Measurements from ENCODE around the gene ABR.

ABR gene

GRCh38 chr17:962166-962565, 217.6 kb downstream of the ABR start:
- Mint-ChIP-seq H3K4me1 (no peaks in the 10 kb centered on the region), H3K27ac (ENCODE audit: low read depth) (no peak overlapping the region), H3K27me3 (peaks cover 50% of the 10 kb centered on the region), H3K9me3 (no peaks in the 10 kb centered on the region), H3K4me3 (no peak overlapping the region), H3K36me3 (ENCODE audit: insufficient read depth) (no peaks in the 10 kb centered on the region)
- DNase-seq (ENCODE audit: low spot score in 2 of 2) = no peak
- ATAC-seq (replicated peaks; ENCODE audit: extremely low read depth, poor library complexity, severe bottlenecking) = no peak

DNA sequence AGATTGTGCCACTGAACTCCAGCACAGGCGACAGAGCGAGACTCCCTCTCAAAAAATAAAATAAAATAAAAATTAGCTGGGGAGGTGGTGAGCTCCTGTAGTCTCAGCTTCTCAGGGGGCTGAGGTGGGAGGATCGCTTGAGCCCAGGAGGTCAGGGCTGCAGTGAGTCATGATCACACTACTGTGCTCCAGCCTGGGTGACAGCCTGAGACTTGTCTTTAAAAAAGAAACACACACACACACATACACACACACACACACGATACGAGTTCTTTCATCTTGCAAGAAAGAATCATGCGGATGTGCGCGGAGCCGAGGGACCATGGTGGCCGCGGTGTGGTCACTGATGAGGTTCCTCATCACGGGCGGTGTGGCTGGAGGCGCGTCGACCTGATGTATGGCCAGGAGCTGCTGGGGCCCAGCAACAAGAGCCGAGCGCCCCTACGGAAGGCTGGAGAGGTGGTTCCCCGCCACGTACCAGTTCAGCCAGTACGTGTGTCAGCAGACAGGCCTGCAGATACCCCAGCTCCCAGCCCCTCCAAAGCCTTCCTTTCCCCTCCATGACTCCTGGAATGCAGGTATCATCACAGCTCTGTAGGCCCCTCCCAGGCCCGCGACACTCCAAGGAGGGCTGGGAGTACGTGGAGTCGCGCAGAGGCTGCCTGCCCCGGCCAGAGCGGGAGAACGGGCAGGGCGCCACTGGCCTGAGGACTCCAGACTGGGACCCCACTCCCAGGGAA, 220.9 kb downstream of the ABR start:
- no peak for ATAC-seq (replicated peaks; ENCODE audit: extremely low read depth, poor library complexity, severe bottlenecking)
- DNase-seq (ENCODE audit: low spot score in 2 of 2) = no peak
- H3K4me1 Mint-ChIP-seq = no peaks in the 10 kb centered on the region
- no peak overlapping the region for H3K27ac Mint-ChIP-seq (ENCODE audit: low read depth)
- no peaks in the 10 kb centered on the region for H3K9me3 Mint-ChIP-seq
- no peaks in the 10 kb centered on the region for H3K36me3 Mint-ChIP-seq (ENCODE audit: insufficient read depth)
- H3K27me3 Mint-ChIP-seq = peaks cover 37% of the 10 kb centered on the region
- no peak overlapping the region for H3K4me3 Mint-ChIP-seq

GRCh38 chr17:957856-958421, 221.8 kb downstream of the ABR start:
- Mint-ChIP-seq H3K9me3 (no peaks in the 10 kb centered on the region), H3K36me3 (ENCODE audit: insufficient read depth) (no peaks in the 10 kb centered on the region), H3K27me3 (peaks cover 33% of the 10 kb centered on the region), H3K4me1 (no peaks in the 10 kb centered on the region), H3K27ac (ENCODE audit: low read depth) (no peak overlapping the region), H3K4me3 (no peak overlapping the region)
- ATAC-seq (replicated peaks; ENCODE audit: extremely low read depth, poor library complexity, severe bottlenecking) = no peak
- DNase-seq (ENCODE audit: low spot score in 2 of 2) = no peak

GRCh38 chr17:956905-957304, 222.9 kb downstream of the ABR start:
- H3K27ac Mint-ChIP-seq (ENCODE audit: low read depth) = no peak overlapping the region
- no peak for DNase-seq (ENCODE audit: low spot score in 2 of 2)
- ATAC-seq (replicated peaks; ENCODE audit: extremely low read depth, poor library complexity, severe bottlenecking) = no peak
- no peaks in the 10 kb centered on the region for H3K4me1 Mint-ChIP-seq
- peaks cover 23% of the 10 kb centered on the region for H3K27me3 Mint-ChIP-seq
- H3K4me3 Mint-ChIP-seq = no peak overlapping the region
- no peaks in the 10 kb centered on the region for H3K9me3 Mint-ChIP-seq
- no peaks in the 10 kb centered on the region for H3K36me3 Mint-ChIP-seq (ENCODE audit: insufficient read depth)

DNA sequence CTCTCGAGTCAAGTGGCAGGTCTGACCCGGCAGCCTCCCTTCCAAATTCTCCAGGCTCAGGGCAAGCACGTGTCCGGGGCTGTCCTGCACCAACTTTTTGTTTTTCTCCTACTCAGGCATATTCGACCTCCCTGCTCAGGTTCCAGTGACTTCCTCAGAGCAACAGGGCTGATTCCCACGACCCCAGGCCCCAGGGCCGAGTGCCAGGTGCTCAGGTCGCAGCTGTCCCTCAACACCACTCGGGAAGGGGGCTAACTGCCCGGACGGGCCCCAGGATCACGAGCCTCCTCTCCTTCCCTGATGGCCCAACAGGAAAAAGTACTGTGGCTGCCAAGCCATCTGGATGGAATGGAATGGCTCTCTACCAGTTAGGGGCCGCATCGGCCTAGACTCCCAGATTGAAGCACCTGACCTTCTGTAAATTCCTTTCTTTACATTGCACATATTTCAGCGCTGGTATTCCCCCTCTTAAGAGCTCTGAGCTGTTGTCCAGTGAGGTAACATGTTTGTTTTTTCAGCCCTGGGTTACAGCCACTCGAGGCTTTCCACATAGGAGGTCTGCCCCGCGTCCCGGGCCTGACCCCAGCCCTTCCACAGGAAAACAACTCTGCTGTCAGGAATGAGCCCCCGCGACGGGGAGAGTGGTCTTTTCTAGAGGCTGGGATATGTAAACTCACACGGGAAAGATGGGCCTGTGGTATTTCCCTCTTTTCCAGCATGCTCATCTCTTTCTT, 225.2 kb downstream of the ABR start:
- Mint-ChIP-seq H3K4me3 (no peak overlapping the region), H3K9me3 (no peaks in the 10 kb centered on the region), H3K27me3 (peaks cover 32% of the 10 kb centered on the region), H3K4me1 (no peaks in the 10 kb centered on the region), H3K36me3 (ENCODE audit: insufficient read depth) (no peaks in the 10 kb centered on the region), H3K27ac (ENCODE audit: low read depth) (peak overlapping the region; percentile 57)
- ATAC-seq (replicated peaks; ENCODE audit: extremely low read depth, poor library complexity, severe bottlenecking) (no peak), DNase-seq (ENCODE audit: low spot score in 2 of 2) (no peak)

DNA sequence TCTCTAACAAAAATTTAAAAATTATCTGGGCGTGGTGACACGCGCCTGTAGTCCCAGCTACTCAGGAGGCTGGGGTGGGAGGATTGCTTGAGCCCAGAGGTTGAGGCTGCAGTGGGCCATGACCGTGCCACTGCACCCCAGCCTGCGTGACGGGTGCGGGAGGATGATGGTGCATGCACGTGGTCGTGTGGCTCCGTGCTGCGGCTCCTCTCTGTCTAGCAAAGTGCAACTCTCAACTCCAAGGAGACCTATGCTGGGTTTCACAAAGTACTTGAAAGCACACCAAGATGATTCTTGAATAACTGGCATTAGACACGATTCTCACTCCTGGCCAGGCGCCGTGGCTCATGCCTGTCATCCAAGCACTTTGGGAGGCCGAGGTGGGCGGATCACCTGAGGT, 226.0 kb downstream of the ABR start:
- no peaks in the 10 kb centered on the region for H3K9me3 Mint-ChIP-seq
- ATAC-seq (replicated peaks; ENCODE audit: extremely low read depth, poor library complexity, severe bottlenecking) (no peak), DNase-seq (ENCODE audit: low spot score in 2 of 2) (no peak)
- H3K36me3 Mint-ChIP-seq (ENCODE audit: insufficient read depth) = no peaks in the 10 kb centered on the region
- H3K27ac Mint-ChIP-seq (ENCODE audit: low read depth) = peak overlapping the region; percentile 57
- no peaks in the 10 kb centered on the region for H3K4me1 Mint-ChIP-seq
- H3K4me3 Mint-ChIP-seq = no peak overlapping the region
- peaks cover 33% of the 10 kb centered on the region for H3K27me3 Mint-ChIP-seq
